ENCODE measurements around the gene ICA1L. TPM values are rescaled to one million over a fixed set of nuclear protein-coding genes. Genes with fewer than 3 reads are reported as not detected.

The ICA1L gene
- total and polyA plus RNA-seq, 2 of the 13 experiments (the other 11 are each of a cell fraction or from before 2014, with no cell fraction given) = 1.5 to 2.4 TPM

GRCh38 chr2:202881570-202881969 lies 10.0 kb upstream of the ICA1L start (continued):
- 0 out of 2 replicates have a peak, but pooled peaks have one; percentile 13 for TF ChIP-seq ZNF574 (CRISPR knock-in tag; IDR thresholded peaks at IDR 0.05)
- TF ChIP-seq PTBP1 (IDR thresholded peaks at IDR 0.05; ENCODE audit: low read depth, low read length, poor library complexity, severe bottlenecking) = no peak
- TF ChIP-seq NR2F6 (IDR thresholded peaks at IDR 0.05) = peak; percentile 73
- TF ChIP-seq NR2F6 (CRISPR knock-in tag; IDR thresholded peaks at IDR 0.05) = peak; percentile 78; the same call in 1 of the 2 replicates
- TF ChIP-seq ZNF256 (CRISPR knock-in tag; conservative IDR thresholded peaks at IDR 0.05) = no peak
- peak; percentile 68 for TF ChIP-seq SALL1 (CRISPR knock-in tag; IDR thresholded peaks at IDR 0.05)
- peak; percentile 69 for TF ChIP-seq FOXP1 (IDR thresholded peaks at IDR 0.05)
- peak; percentile 72 for TF ChIP-seq FOXP1 (CRISPR knock-in tag; IDR thresholded peaks at IDR 0.05)
- no peak for TF ChIP-seq IRF9 (CRISPR knock-in tag; IDR thresholded peaks at IDR 0.05; ENCODE audit: borderline replicate concordance)
- TF ChIP-seq SOX5 (CRISPR knock-in tag; IDR thresholded peaks at IDR 0.05; ENCODE audit: borderline replicate concordance) = peak; percentile 24; the same call in 1 of the 2 replicates
- TF ChIP-seq NPAS2 (CRISPR knock-in tag; IDR thresholded peaks at IDR 0.05; ENCODE audit: borderline replicate concordance) = no peak
- TF ChIP-seq FOXA1 (IDR thresholded peaks at IDR 0.05) = 0 out of 2 replicates have a peak, but pooled peaks have one; percentile 21
- TF ChIP-seq FOXA1 (CRISPR knock-in tag; IDR thresholded peaks at IDR 0.05) = peak; percentile 71
- 0 out of 2 replicates have a peak, but pooled peaks have one; percentile 39 for TF ChIP-seq ZMYM2 (CRISPR knock-in tag; IDR thresholded peaks at IDR 0.05)
- TF ChIP-seq HNF4A (CRISPR knock-in tag; IDR thresholded peaks at IDR 0.05) = peak; percentile 60
- peak; percentile 97 for TF ChIP-seq SP5 (CRISPR knock-in tag; IDR thresholded peaks at IDR 0.05; ENCODE audit: borderline replicate concordance, low read depth)
- TF ChIP-seq PAF1 (CRISPR knock-in tag; IDR thresholded peaks at IDR 0.05) = no peak
- peak; percentile 88 for TF ChIP-seq RARA (CRISPR knock-in tag; IDR thresholded peaks at IDR 0.05)
- 0 out of 2 replicates have a peak, but pooled peaks have one; percentile 32 for TF ChIP-seq ZNF501 (CRISPR knock-in tag; IDR thresholded peaks at IDR 0.05)
- TF ChIP-seq HDAC2 (CRISPR knock-in tag; IDR thresholded peaks at IDR 0.05) = peak; percentile 44; the same call in 1 of the 2 replicates
- TF ChIP-seq FOXK2 (IDR thresholded peaks at IDR 0.05) = 0 out of 2 replicates have a peak, but pooled peaks have one; percentile 32
- TF ChIP-seq HIVEP1 (CRISPR knock-in tag; IDR thresholded peaks at IDR 0.05) = no peak
- peak; percentile 41; the same call in 1 of the 2 replicates for TF ChIP-seq ZNF350 (CRISPR knock-in tag; IDR thresholded peaks at IDR 0.05; ENCODE audit: borderline replicate concordance, low read depth)
- TF ChIP-seq ZNF180 (CRISPR knock-in tag; IDR thresholded peaks at IDR 0.05; ENCODE audit: borderline replicate concordance, low read depth) = no peak
- peak; percentile 73 for TF ChIP-seq ARID5B (CRISPR knock-in tag; IDR thresholded peaks at IDR 0.05)
- 0 out of 2 replicates have a peak, but pooled peaks have one; percentile 42 for TF ChIP-seq ZFP82 (CRISPR knock-in tag; IDR thresholded peaks at IDR 0.05; ENCODE audit: borderline replicate concordance)
- no peak for TF ChIP-seq KMT2A (CRISPR knock-in tag; IDR thresholded peaks at IDR 0.05)

Data from HepG2 (cell line).